ENCODE measurements around the gene LEMD3. TPM values are rescaled to one million over a fixed set of nuclear protein-coding genes. Genes with fewer than 3 reads are reported as not detected.

LEMD3 gene
- total RNA-seq, 1 donor from 2014 or later = 13.5 TPM

- no peak for DNase-seq
- intact Hi-C loops (cut with micrococcal nuclease) = no loop called here
- Histone ChIP-seq H3K4me3 (no peak overlapping the region), H3K36me3 (peaks cover 3% of the 10 kb centered on the region), H3K4me1 (peaks cover 50% of the 10 kb centered on the region), H3K27ac (replicated peaks) (no peak overlapping the region), H3K9me3 (replicated peaks) (no peaks in the 10 kb centered on the region), H3K27me3 (ENCODE audit: low read depth) (no peaks in the 10 kb centered on the region)
- no peak for TF ChIP-seq CTCF (IDR thresholded peaks at IDR 0.05; ENCODE audit: borderline replicate concordance)
Measured at GRCh38 chr12:65293735-65294134, 124.4 kb downstream of the LEMD3 start.

- intact Hi-C loops (cut with micrococcal nuclease) = no loop called here
- no peaks in the 10 kb centered on the region for H3K27me3 ChIP-seq (ENCODE audit: low read depth)
- H3K9me3 ChIP-seq (replicated peaks) = no peaks in the 10 kb centered on the region
- DNase-seq = no peak
- no peak overlapping the region for H3K27ac ChIP-seq (replicated peaks)
- H3K4me1 ChIP-seq = peaks cover 60% of the 10 kb centered on the region
- no peak overlapping the region for H3K4me3 ChIP-seq
- TF ChIP-seq CTCF (IDR thresholded peaks at IDR 0.05; ENCODE audit: borderline replicate concordance) = no peak
- peaks cover 3% of the 10 kb centered on the region for H3K36me3 ChIP-seq
Measured at GRCh38 chr12:65294641-65295262, 125.4 kb downstream of the LEMD3 start.

GRCh38 chr12:65296508-65297265 is 127.3 kb downstream of the LEMD3 start:
- DNase-seq = no peak
- peaks cover 80% of the 10 kb centered on the region for H3K4me1 ChIP-seq

More at GRCh38 chr12:65296508-65297265, 127.3 kb downstream of the LEMD3 start:
- peaks cover 3% of the 10 kb centered on the region for H3K36me3 ChIP-seq
- no peak overlapping the region for H3K27ac ChIP-seq (replicated peaks)
- H3K4me3 ChIP-seq = no peak overlapping the region
- H3K9me3 ChIP-seq (replicated peaks) = no peaks in the 10 kb centered on the region
- TF ChIP-seq CTCF (IDR thresholded peaks at IDR 0.05; ENCODE audit: borderline replicate concordance) = no peak
- no peaks in the 10 kb centered on the region for H3K27me3 ChIP-seq (ENCODE audit: low read depth)
- intact Hi-C loops (cut with micrococcal nuclease) = no loop called here

Other genes starting within 250 kb of the LEMD3 start
- gene WIF1, start 48.3 kb upstream of the LEMD3 start, total RNA-seq = not detected
- 125 TPM for gene MSRB3, start 109.1 kb downstream of the LEMD3 start, total RNA-seq

Data from left ventricle myocardium inferior (tissue), 1 donor.